K562 (cell line): ENCODE results near the gene OPN5. TPM values are rescaled to one million over a fixed set of nuclear protein-coding genes. Genes with fewer than 3 reads are reported as not detected.

ENCODE experiments used
- HDGF ChIP-seq: fragments of 450-650 bp; IDR thresholded peaks from 2 replicates; pipeline ENCODE4 v1.6.1; 2016
- HOXB6 ChIP-seq: fragments of 250-450 bp; sonication (Bioruptor Pico); IDR thresholded peaks from 2 replicates; pipeline ENCODE4 v1.5.1; 2022; ENCODE audit warnings: mild to moderate bottlenecking, borderline replicate concordance
- MAFG ChIP-seq: fragments of 450-650 bp; conservative IDR thresholded peaks from 2 replicates; pipeline ENCODE4 v1.6.1; 2016; ENCODE audit warnings: missing genetic modification characterization, missing compliant biosample characterization
- POLR2AphosphoS2 ChIP-seq: IDR thresholded peaks from 2 replicates; pipeline ENCODE4 v1.6.1; 2012; ENCODE audit warnings: low read length, improper control_type of control experiment
- POLR3G ChIP-seq: IDR thresholded peaks from 2 replicates; pipeline ENCODE4 v1.6.1; 2011; ENCODE audit not compliant: insufficient read length, insufficient replicate concordance; ENCODE audit errors: extremely low read depth
- ZNF318 ChIP-seq, 2 experiments: fragments of 450-650 bp; IDR thresholded peaks; 2 replicates each; pipeline ENCODE4 v1.6.1; 2016; ENCODE audit warnings: mild to moderate bottlenecking in 2 of 2, borderline replicate concordance in 1 of 2, low read depth in 1 of 2, moderate library complexity in 1 of 2
- polyA plus RNA-seq, 8 experiments: library from polyadenylated mRNA; depleted of rRNA in 4 of 8; stranded (reverse) in 5 of 8; unstranded in 3 of 8; fragments of >200 nt; fragmentation: Nextera tagmentation in 2 of 8; fragmentation: Illumina TruSeq in 1 of 8; extraction: Ambion mirVana in 2 of 8; extraction: Trizol in 1 of 8; gene quantifications; 2 replicates each; pipeline versions ENCODE4 v1.2.1 to v1.2.3, GENCODE V29; 2011 to 2014; ENCODE audit warnings: inconsistent platforms in 1 of 8, missing spikeins in 1 of 8
- total RNA-seq, 7 experiments: library from RNA; depleted of rRNA in 6 of 7; stranded (reverse); fragments of >200 nt in 6 of 7; fragmentation: Illumina TruSeq in 2 of 7; extraction: Trizol in 2 of 7; gene quantifications; 2 replicates each; pipeline versions ENCODE4 v1.2.1 to v1.2.3, GENCODE V29; 2011 to 2021; ENCODE audit warnings: low replicate concordance in 1 of 7

The OPN5 gene
- total and polyA plus RNA-seq, 9 of the 15 experiments (the other 6 are each of a cell fraction or from before 2014, with no cell fraction given): not detected

GRCh38 chr6:47854971-47855370 is 73.1 kb downstream of the OPN5 start (continued):
- TF ChIP-seq POLR3G (no peak), ZNF318 (IDR thresholded peaks at IDR 0.05; ENCODE audit: borderline replicate concordance in 1 of 2, low read depth in 1 of 2) (no peak), HOXB6 (CRISPR knock-in tag) (no peak), HDGF (no peak), MAFG (no peak), POLR2AphosphoS2 (no peak)
